GM12865 (cell line): ENCODE results near the gene PCNX2.
A peak's percentile ranks its signal among the peaks of the same experiment; 100 is the strongest.

Experiments used
- DNase-seq: peaks from one replicate; pipeline ENCODE4 v3.0.0; 2010; ENCODE audit warnings: low read depth
- H3K4me3 ChIP-seq: 2 replicates; pipeline ENCODE4 v1.5.1; 2011; ENCODE audit warnings: mild to moderate bottlenecking, low read depth, low read length, control low read depth
- CTCF ChIP-seq: IDR thresholded peaks from 2 replicates; pipeline ENCODE4 v1.5.1; 2011; ENCODE audit warnings: low read length, control low read depth, low read depth, inconsistent platforms; ENCODE audit not compliant: insufficient read depth; ENCODE audit errors: missing control alignments

The PCNX2 gene

DNA sequence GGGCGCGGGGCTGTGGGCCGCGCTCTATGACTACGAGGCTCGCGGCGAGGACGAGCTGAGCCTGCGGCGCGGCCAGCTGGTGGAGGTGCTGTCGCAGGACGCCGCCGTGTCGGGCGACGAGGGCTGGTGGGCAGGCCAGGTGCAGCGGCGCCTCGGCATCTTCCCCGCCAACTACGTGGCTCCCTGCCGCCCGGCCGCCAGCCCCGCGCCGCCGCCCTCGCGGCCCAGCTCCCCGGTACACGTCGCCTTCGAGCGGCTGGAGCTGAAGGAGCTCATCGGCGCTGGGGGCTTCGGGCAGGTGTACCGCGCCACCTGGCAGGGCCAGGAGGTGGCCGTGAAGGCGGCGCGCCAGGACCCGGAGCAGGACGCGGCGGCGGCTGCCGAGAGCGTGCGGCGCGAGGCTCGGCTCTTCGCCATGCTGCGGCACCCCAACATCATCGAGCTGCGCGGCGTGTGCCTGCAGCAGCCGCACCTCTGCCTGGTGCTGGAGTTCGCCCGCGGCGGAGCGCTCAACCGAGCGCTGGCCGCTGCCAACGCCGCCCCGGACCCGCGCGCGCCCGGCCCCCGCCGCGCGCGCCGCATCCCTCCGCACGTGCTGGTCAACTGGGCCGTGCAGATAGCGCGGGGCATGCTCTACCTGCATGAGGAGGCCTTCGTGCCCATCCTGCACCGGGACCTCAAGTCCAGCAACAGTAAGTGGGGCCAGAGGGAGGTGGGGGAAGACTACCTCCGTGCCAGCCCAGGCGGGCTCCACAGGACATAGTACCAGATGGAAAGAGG is 32.8 kb upstream of the PCNX2 start:
- DNase-seq, result peak; percentile 33
- peak overlapping the region; percentile 57 for H3K4me3 ChIP-seq
- TF ChIP-seq CTCF, result no peak

- DNase-seq, result no peak
- no peak for TF ChIP-seq CTCF
- H3K4me3 ChIP-seq, result peak within 1 kb of the TSS; percentile 57
Measured at GRCh38 chr1:233327651-233328141, 32.2 kb upstream of the PCNX2 start, which contains the start of gene MAP3K21. Gene MAP3K21, plus strand, starts transcription at chr1:233327724. Its CDS starts 305 bp downstream, at chr1:233328029.

- H3K4me3 ChIP-seq, result no peak overlapping the region
Measured at GRCh38 chr1:233326811-233327650, 31.5 kb upstream of the PCNX2 start.

DNA sequence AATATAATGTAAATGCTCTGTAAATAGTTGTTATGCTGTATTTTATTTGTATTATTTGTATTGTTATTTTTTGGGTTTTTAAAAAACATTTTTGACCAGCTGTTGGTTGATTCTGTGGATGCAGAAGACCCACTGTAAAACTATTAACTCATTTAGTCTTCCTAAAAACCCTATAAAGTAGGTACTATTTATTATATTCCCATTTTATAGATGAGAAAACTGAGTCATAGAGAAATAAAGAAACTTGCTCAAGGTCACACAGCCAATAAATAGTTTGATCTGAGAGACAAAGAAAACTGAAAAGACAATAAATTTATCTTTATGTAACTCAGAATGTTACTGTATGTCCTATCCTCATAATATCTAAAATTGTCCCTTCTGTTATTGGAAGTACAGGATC is 30.8 kb upstream of the PCNX2 start:
- TF ChIP-seq CTCF, result no peak
- no peak overlapping the region for H3K4me3 ChIP-seq
- no peak for DNase-seq

More at GRCh38 chr1:233326811-233327650, 31.5 kb upstream of the PCNX2 start:
- no peak for TF ChIP-seq CTCF
- DNase-seq, result peak; percentile 94

DNA sequence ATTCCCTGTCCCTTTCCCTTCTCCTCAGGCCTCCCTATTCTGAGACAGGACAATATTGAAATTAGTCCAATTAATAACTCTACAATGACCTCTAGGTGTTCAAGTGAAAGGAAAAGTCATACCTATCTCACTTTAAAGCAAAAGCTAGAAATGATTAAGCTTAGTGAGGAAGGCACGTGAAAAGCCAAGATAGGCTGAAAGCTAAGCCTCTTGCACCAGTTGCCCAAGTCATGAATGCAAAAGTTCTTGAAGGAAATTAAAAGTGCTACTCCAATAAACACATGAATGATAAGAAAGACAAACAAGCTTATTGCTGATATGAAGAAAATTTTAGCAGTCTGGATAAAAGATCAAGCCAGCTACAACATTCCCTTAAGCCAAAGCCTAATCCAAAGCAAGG is 28.2 kb upstream of the PCNX2 start:
- no peak for DNase-seq
- no peak for TF ChIP-seq CTCF
- H3K4me3 ChIP-seq, result no peak overlapping the region

- no peak for DNase-seq
- no peak overlapping the region for H3K4me3 ChIP-seq
- TF ChIP-seq CTCF, result no peak
Measured at GRCh38 chr1:233320023-233320422, 24.5 kb upstream of the PCNX2 start.
